ENCODE data around the gene REV3L.
"Not testable (repeated sequence)": the region's sequence is repeated elsewhere in the genome, so short reads cannot be mapped to it uniquely, and the experiment has no call there.

The REV3L gene

GRCh38 chr6:111256646-111257045, 226.4 kb downstream of the REV3L start:
- H3K27ac Mint-ChIP-seq, result no peak overlapping the region
- no peak for DNase-seq
- no peak overlapping the region for H3K4me3 Mint-ChIP-seq
- H3K36me3 Mint-ChIP-seq (ENCODE audit: low read depth), result peaks cover 3% of the 10 kb centered on the region
- H3K27me3 Mint-ChIP-seq, result no peaks in the 10 kb centered on the region
- H3K4me1 Mint-ChIP-seq (ENCODE audit: low read depth), result peaks cover 20% of the 10 kb centered on the region
- H3K9me3 Mint-ChIP-seq, result no peaks in the 10 kb centered on the region

- DNase-seq; H3K27me3 Mint-ChIP-seq; H3K9me3 Mint-ChIP-seq; H3K27ac Mint-ChIP-seq; H3K4me3 Mint-ChIP-seq; H3K36me3 Mint-ChIP-seq (ENCODE audit: low read depth): not testable (repeated sequence)
- peaks cover 15% of the 10 kb centered on the region for H3K4me1 Mint-ChIP-seq (ENCODE audit: low read depth)
Observed at GRCh38 chr6:111255838-111256237, 227.2 kb downstream of the REV3L start.

DNA sequence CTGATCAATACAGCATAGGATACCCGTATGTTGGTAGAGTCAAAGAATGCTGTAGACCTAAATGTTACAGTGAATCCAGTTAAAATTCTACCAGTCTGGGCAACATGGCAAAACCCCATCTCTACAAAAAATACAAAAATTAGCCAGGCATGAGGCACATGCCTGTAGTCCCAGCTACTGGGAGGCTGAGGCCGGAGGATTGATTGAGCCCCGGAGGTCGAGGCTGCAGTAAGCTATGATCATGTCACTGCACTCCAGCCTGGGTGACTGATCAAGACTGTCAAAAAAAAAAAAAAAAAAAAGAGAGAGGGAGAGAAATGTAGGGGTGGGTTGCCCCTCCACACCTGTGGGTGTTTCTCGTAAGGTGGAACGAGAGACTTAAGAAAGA, 228.2 kb downstream of the REV3L start:
- Mint-ChIP-seq H3K36me3 (ENCODE audit: low read depth) (peaks cover 3% of the 10 kb centered on the region), H3K9me3 (no peaks in the 10 kb centered on the region), H3K4me3 (no peak overlapping the region)

GRCh38 chr6:111254004-111254778, 228.8 kb downstream of the REV3L start:
- peaks cover 6% of the 10 kb centered on the region for H3K4me1 Mint-ChIP-seq (ENCODE audit: low read depth)
- no peak for DNase-seq
- H3K4me3 Mint-ChIP-seq, result no peak overlapping the region
- H3K27ac Mint-ChIP-seq, result no peak overlapping the region
- H3K27me3 Mint-ChIP-seq, result no peaks in the 10 kb centered on the region
- H3K36me3 Mint-ChIP-seq (ENCODE audit: low read depth), result no peaks in the 10 kb centered on the region
- H3K9me3 Mint-ChIP-seq, result no peaks in the 10 kb centered on the region

More for the DNA sequence above, 228.2 kb downstream of the REV3L start:
- Mint-ChIP-seq H3K4me1 (ENCODE audit: low read depth) (peaks cover 6% of the 10 kb centered on the region), H3K27ac (no peak overlapping the region), H3K27me3 (no peaks in the 10 kb centered on the region)
- no peak for DNase-seq

DNA sequence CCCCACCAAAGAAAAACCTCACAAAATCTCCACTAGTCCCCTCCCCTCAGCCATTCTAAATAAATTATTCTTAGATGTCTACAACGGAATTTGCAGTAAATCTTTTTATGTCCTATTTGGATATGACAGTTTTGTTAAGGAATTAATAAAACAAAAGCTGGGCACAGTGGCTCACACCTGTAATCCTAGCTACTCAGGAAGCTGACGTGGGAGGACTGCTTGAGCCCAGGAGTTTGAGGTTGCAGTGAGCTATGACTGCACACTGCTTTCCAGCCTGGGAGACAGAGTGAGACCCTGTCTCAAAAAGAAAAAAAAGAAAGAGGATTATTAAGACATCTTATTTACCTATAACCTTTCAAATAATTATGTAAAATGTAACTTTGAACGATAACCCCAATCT, 230.3 kb downstream of the REV3L start:
- Mint-ChIP-seq H3K4me1 (ENCODE audit: low read depth) (no peaks in the 10 kb centered on the region), H3K36me3 (ENCODE audit: low read depth) (no peaks in the 10 kb centered on the region), H3K4me3 (no peak overlapping the region), H3K27ac (no peak overlapping the region), H3K9me3 (no peaks in the 10 kb centered on the region), H3K27me3 (no peaks in the 10 kb centered on the region)
- DNase-seq, result no peak

DNA sequence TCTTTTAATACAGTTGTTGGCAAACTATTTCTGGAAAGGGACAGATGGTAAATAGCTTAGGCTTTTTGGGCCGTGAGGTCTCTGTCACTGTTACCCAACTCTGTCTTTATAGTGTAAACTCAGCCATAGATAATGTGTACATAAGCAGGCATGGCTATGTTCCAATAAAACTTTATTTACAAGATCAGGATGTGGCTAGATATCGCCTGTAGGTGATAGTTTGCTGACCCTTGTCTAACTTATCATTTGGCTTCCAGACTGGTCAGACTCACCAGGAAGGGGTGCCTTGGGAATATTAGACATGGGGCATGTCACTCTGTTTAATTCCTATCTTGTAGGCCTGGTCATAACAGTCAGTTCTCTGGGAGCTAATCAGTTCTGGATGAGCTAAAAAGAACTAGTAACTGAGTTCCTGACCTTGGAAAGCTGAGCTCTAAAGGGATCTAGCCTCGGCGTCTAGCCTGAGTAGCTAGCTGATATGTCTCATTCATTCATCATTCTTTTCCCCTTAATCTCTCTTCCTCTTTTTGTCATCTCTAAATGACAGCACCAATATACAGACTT, 232.1 kb downstream of the REV3L start:
- no peak overlapping the region for H3K4me3 Mint-ChIP-seq
- H3K9me3 Mint-ChIP-seq, result no peaks in the 10 kb centered on the region
- no peak for DNase-seq
- no peaks in the 10 kb centered on the region for H3K4me1 Mint-ChIP-seq (ENCODE audit: low read depth)
- H3K27me3 Mint-ChIP-seq, result no peaks in the 10 kb centered on the region
- no peaks in the 10 kb centered on the region for H3K36me3 Mint-ChIP-seq (ENCODE audit: low read depth)
- H3K27ac Mint-ChIP-seq, result no peak overlapping the region

All from activated T-cell treated with anti-CD3 and anti-CD28 coated beads, Interleukin-2, amount 50 U/mL, for 24 hours (primary cell).